ENCODE data around the gene ZNF205. TPM values are rescaled to one million over a fixed set of nuclear protein-coding genes. Genes with fewer than 3 reads are reported as not detected.
A peak's percentile ranks its signal among the peaks of the same experiment; 100 is the strongest.

The ZNF205 gene
- total RNA-seq, 1 experiment from 2014 or later = 12.1 TPM

DNA sequence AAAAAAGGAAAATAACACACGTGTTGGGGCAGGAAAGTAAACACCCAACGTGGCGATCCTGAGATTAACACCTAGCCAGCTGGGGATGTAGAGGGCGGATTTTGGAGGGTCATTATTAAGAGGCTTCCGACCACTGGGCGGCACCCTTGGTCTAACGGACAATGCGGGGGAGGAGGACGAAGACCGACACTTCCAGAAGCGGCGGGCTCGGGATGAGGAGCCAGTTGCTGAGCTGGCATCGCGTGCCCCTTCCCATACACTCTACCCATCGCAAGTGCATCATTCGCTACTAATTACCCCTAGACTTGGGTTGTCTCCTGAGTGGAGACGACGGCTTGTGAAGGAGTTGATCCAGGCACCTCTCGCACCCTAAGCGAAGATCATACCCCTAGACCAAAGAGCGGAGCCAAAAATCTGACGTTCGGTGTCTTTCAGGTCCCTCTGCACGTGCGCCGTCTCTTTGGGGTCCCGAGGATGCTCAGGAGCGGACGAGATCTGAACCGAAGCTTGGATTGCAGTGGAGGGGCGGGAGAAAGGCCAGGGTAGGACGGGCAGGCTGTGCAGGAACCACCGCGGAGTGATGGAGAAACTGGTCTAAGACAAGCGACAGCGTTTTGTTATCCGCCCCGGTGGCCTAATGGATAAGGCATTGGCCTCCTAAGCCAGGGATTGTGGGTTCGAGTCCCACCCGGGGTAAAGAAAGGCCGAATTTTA, 40.0 kb downstream of the ZNF205 start:
- H3K36me3 Mint-ChIP-seq (ENCODE audit: insufficient read depth, unreplicated experiment) = peaks cover 38% of the 10 kb centered on the region
- POLR2A ChIA-PET = interaction anchor here (0.6 to 3.7 kb wide), 7 partner anchors 16 to 1402 kb away, joined by 3 to 31 read pairs (median 4); partner anchors contain the start of gene ZNF213
- no peaks in the 10 kb centered on the region for H3K27me3 Mint-ChIP-seq (ENCODE audit: insufficient read depth, unreplicated experiment)
- TF ChIP-seq, protein P1, sequence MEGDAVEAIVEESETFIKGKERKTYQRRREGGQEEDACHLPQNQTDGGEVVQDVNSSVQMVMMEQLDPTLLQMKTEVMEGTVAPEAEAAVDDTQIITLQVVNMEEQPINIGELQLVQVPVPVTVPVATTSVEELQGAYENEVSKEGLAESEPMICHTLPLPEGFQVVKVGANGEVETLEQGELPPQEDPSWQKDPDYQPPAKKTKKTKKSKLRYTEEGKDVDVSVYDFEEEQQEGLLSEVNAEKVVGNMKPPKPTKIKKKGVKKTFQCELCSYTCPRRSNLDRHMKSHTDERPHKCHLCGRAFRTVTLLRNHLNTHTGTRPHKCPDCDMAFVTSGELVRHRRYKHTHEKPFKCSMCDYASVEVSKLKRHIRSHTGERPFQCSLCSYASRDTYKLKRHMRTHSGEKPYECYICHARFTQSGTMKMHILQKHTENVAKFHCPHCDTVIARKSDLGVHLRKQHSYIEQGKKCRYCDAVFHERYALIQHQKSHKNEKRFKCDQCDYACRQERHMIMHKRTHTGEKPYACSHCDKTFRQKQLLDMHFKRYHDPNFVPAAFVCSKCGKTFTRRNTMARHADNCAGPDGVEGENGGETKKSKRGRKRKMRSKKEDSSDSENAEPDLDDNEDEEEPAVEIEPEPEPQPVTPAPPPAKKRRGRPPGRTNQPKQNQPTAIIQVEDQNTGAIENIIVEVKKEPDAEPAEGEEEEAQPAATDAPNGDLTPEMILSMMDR (IDR thresholded peaks at IDR 0.05; ENCODE audit: unreplicated experiment) = peak; percentile 19
- H3K27ac Mint-ChIP-seq (ENCODE audit: low read depth, unreplicated experiment) = no peak overlapping the region
- CTCF ChIA-PET = interaction anchor here (0.6 to 6.8 kb wide), 6 partner anchors 14 to 227 kb away, joined by 3 to 75 read pairs (median 3); partner anchors contain the start of gene ZNF213
- peaks cover 10% of the 10 kb centered on the region for H3K4me1 Mint-ChIP-seq (ENCODE audit: insufficient read depth, unreplicated experiment)
- peak; percentile 93 for DNase-seq (ENCODE audit: unreplicated experiment)
- intact Hi-C loops (cut with micrococcal nuclease) = loop anchor here (1.0 to 2.0 kb wide), 2 partner anchors 14 to 348 kb away; no protein-coding TSS in a partner anchor
- peak overlapping the region; percentile 83 for H3K4me3 Mint-ChIP-seq (ENCODE audit: unreplicated experiment)
- BruUV-seq (replicated peaks) = no TSS peak
- no peaks in the 10 kb centered on the region for H3K9me3 Mint-ChIP-seq (ENCODE audit: unreplicated experiment)

DNA sequence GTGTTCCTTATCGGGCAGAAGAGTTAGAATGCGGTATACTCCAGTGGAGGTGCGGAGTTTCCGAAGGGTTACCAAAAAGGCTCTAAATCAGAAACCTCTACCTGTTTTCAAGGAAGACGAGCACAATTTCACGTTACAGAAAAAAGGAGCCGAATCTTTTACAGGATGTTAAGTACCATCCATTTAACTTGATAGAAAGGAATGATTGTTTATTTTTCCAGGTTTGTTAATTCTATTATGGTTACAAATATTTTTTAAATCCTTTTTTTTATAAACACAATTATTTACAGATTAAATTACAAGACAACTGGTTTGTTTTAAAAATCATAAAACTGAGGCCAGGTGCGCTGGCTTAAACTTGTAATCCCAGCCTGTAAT, 40.6 kb downstream of the ZNF205 start:
- peak overlapping the region; percentile 83 for H3K4me3 Mint-ChIP-seq (ENCODE audit: unreplicated experiment)
- ChIA-PET CTCF (interaction anchor here (0.6 to 6.8 kb wide), 5 partner anchors 22 to 227 kb away, joined by 3 to 75 read pairs (median 3); partner anchors contain the start of gene ZNF213), POLR2A (interaction anchor here (0.6 to 3.7 kb wide), 5 partner anchors 16 to 1402 kb away, joined by 3 to 31 read pairs (median 4); partner anchors contain the start of gene ZNF213)
- BruUV-seq (replicated peaks) = no TSS peak
- no peaks in the 10 kb centered on the region for H3K27me3 Mint-ChIP-seq (ENCODE audit: insufficient read depth, unreplicated experiment)
- peaks cover 10% of the 10 kb centered on the region for H3K4me1 Mint-ChIP-seq (ENCODE audit: insufficient read depth, unreplicated experiment)
- peaks cover 44% of the 10 kb centered on the region for H3K36me3 Mint-ChIP-seq (ENCODE audit: insufficient read depth, unreplicated experiment)
- H3K27ac Mint-ChIP-seq (ENCODE audit: low read depth, unreplicated experiment) = no peak overlapping the region
- no peaks in the 10 kb centered on the region for H3K9me3 Mint-ChIP-seq (ENCODE audit: unreplicated experiment)
- no peak for DNase-seq (ENCODE audit: unreplicated experiment)
- intact Hi-C loops (cut with micrococcal nuclease) = loop anchor here (1.0 to 2.0 kb wide), 2 partner anchors 14 to 347 kb away; no protein-coding TSS in a partner anchor
- TF ChIP-seq, protein P1 (IDR thresholded peaks at IDR 0.05; ENCODE audit: unreplicated experiment) = no peak

DNA sequence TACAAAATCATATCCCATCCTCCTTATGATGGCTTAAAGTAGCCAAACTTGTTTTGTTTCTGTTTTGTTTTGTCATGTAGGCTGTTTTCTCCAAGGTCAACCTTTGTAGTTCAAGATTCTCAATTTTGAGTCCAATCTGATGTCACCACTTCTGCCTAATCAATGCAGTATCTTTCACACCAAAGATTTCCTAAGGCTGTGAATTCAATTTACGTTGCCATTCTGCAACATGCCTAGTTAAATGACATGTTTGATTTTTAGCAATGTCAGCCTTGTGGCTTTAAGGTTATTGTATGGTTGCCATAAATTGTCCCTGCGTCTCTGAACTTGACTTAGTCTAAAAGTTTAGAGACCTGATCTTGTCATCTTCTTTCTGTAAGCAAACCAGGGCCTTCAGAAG, 42.8 kb downstream of the ZNF205 start:
- Mint-ChIP-seq H3K4me1 (ENCODE audit: insufficient read depth, unreplicated experiment) (peaks cover 10% of the 10 kb centered on the region), H3K4me3 (ENCODE audit: unreplicated experiment) (no peak overlapping the region), H3K9me3 (ENCODE audit: unreplicated experiment) (no peaks in the 10 kb centered on the region), H3K27ac (ENCODE audit: low read depth, unreplicated experiment) (no peak overlapping the region), H3K27me3 (ENCODE audit: insufficient read depth, unreplicated experiment) (no peaks in the 10 kb centered on the region), H3K36me3 (ENCODE audit: insufficient read depth, unreplicated experiment) (peaks cover 57% of the 10 kb centered on the region)
- DNase-seq (ENCODE audit: unreplicated experiment) = no peak
- ChIA-PET CTCF (interaction anchor here (0.7 kb wide), 2 partner anchors 12 to 14 kb away, joined by 3 to 4 read pairs; no protein-coding TSS in a partner anchor), POLR2A (interaction anchor here (1.4 kb wide), 1 partner anchor 128 kb away, joined by 3 read pairs; the partner anchor contains the start of gene ZNF263)
- intact Hi-C loops (cut with micrococcal nuclease) = no loop called here
- TF ChIP-seq, protein P1 (IDR thresholded peaks at IDR 0.05; ENCODE audit: unreplicated experiment) = no peak
- no TSS peak for BruUV-seq (replicated peaks)

DNA sequence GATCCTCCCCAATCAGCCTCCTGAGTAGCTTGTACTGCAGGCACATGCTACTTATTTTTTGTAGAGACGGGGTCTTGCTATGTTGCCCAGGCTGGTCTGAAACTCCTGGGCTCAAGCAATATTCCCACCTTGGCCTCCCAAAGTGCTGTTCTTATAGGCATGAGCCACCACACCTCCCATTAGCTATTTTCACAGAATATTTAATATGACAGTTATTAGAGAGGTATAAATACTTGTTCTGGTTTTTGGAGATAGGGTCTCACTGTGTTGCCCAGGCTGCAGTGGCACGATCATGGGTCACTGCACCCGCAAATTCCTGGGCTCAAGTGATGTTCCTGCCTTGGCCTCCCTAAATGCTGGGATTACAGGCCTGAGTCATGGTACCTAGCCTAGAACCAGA, 43.6 kb downstream of the ZNF205 start:
- H3K4me3 Mint-ChIP-seq (ENCODE audit: unreplicated experiment) = no peak overlapping the region
- DNase-seq (ENCODE audit: unreplicated experiment) = no peak
- no peak overlapping the region for H3K27ac Mint-ChIP-seq (ENCODE audit: low read depth, unreplicated experiment)
- no TSS peak for BruUV-seq (replicated peaks)
- TF ChIP-seq, protein P1 (IDR thresholded peaks at IDR 0.05; ENCODE audit: unreplicated experiment) = no peak
- H3K9me3 Mint-ChIP-seq (ENCODE audit: unreplicated experiment) = no peaks in the 10 kb centered on the region
- peaks cover 49% of the 10 kb centered on the region for H3K36me3 Mint-ChIP-seq (ENCODE audit: insufficient read depth, unreplicated experiment)
- peaks cover 10% of the 10 kb centered on the region for H3K4me1 Mint-ChIP-seq (ENCODE audit: insufficient read depth, unreplicated experiment)
- H3K27me3 Mint-ChIP-seq (ENCODE audit: insufficient read depth, unreplicated experiment) = no peaks in the 10 kb centered on the region
- intact Hi-C loops (cut with micrococcal nuclease) = no loop called here
- POLR2A ChIA-PET = no interaction called here
- CTCF ChIA-PET = interaction anchor here (0.6 to 0.7 kb wide), 2 partner anchors 13 to 193 kb away, joined by 3 read pairs; no protein-coding TSS in a partner anchor

Measured in MCF 10A (cell line).